Gastrocnemius medialis (tissue), 4 donors: ENCODE data around the gene NGEF. TPM values are rescaled to one million over a fixed set of nuclear protein-coding genes. Genes with fewer than 3 reads are reported as not detected.

ENCODE experiments used
- ATAC-seq, 2 donors: fragments of 150-250 bp; one replicate each; pipeline ENCODE4 v1.9.1; 2016
- DNase-seq, 2 donors: peaks; one replicate each; pipeline ENCODE4 v3.0.0-alpha.2; 2019
- H3K27ac ChIP-seq, 4 donors: fragments of 200-600 bp; sonication (generic); 1 replicate in 1 of 4; 2 replicates in 3 of 4; pipeline ENCODE4 v1.5.1; 2016 to 2018; ENCODE audit warnings: mild to moderate bottlenecking in 2 of 4, moderate library complexity in 1 of 4
- H3K27me3 ChIP-seq, 3 donors: fragments of 200-600 bp; sonication (generic) in 2 of 3; 1 replicate in 1 of 3; 2 replicates in 2 of 3; pipeline versions ENCODE4 v1.5.1 to v1.6.0; 2016 to 2019; ENCODE audit warnings: mild to moderate bottlenecking in 1 of 3, moderate library complexity in 1 of 3
- H3K36me3 ChIP-seq, 2 donors: fragments of 200-600 bp; sonication (generic) in 1 of 2; one replicate each; pipeline ENCODE4 v1.5.1; 2017 to 2018
- H3K4me1 ChIP-seq, 2 donors: fragments of 200-600 bp; sonication (generic) in 1 of 2; one replicate each; pipeline ENCODE4 v1.5.1; 2016 to 2017; ENCODE audit warnings: mild to moderate bottlenecking in 2 of 2
- H3K4me3 ChIP-seq, 4 donors: fragments of 200-600 bp; sonication (generic) in 3 of 4; 1 replicate in 1 of 4; 2 replicates in 3 of 4; pipeline ENCODE4 v1.5.1; 2016 to 2019; ENCODE audit warnings: mild to moderate bottlenecking in 2 of 4
- H3K9me3 ChIP-seq, 3 donors: fragments of 200-600 bp; sonication (generic) in 2 of 3; 1 replicate in 1 of 3; 2 replicates in 2 of 3; pipeline ENCODE4 v1.5.1; 2016 to 2019
- CTCF ChIP-seq, 5 experiments: fragments of 450-650 bp in 3 of 5; fragments of 200-600 bp in 2 of 5; sonication (generic) in 2 of 5; IDR thresholded peaks in 4 of 5; conservative IDR thresholded peaks in 1 of 5; 1 replicate in 4 of 5; 2 replicates in 1 of 5; pipeline ENCODE4 v1.5.1; 2016 to 2019; ENCODE audit warnings: antibody characterized with exemption in 5 of 5, mild to moderate bottlenecking in 3 of 5, moderate library complexity in 3 of 5
- POLR2A ChIP-seq, 2 donors: fragments of 450-650 bp; IDR thresholded peaks; one replicate each; pipeline ENCODE4 v1.6.1; 2017; ENCODE audit warnings: antibody characterized with exemption in 2 of 2, mild to moderate bottlenecking in 2 of 2, moderate library complexity in 2 of 2
- in situ Hi-C, 4 donors: fragments of 200-750 bp; cut with MboI; loops; one replicate each; pipeline versions ENCODE4 v1.15.0 to v1.8.0; 2017; ENCODE audit warnings: low sequenced_read_pairs in 4 of 4
- intact Hi-C: fragments of 100-400 bp; cut with DNase I; formaldehyde crosslinking; loops from one replicate; pipeline ENCODE4 v1.15.1; 2023; ENCODE audit warnings: low total_unique reads
- total RNA-seq, 4 donors: library from RNA; depleted of rRNA; stranded (reverse); fragments of >200 nt; gene quantifications; one replicate each; pipeline versions ENCODE4 v1.1.0 to v1.2.3, GENCODE V29; 2016

The NGEF gene
- total RNA-seq, 4 donors from 2014 or later = 0.66 to 1.5 (median 0.84) TPM; not detected in 1

- in situ Hi-C loops (no loop called here), intact Hi-C loops (no loop called here)
- H3K36me3 ChIP-seq = no peaks in the 10 kb centered on the region
- DNase-seq (no peak), ATAC-seq (no peak)
- no peaks in the 10 kb centered on the region for H3K4me1 ChIP-seq
- H3K27ac ChIP-seq = no peak overlapping the region
- peaks cover 0 to 2% (median 0%) of the 10 kb centered on the region in 3 donors for H3K27me3 ChIP-seq
- H3K9me3 ChIP-seq = no peaks in the 10 kb centered on the region
- no peak for TF ChIP-seq CTCF (IDR thresholded peaks at IDR 0.05 in 4 of 5, conservative IDR thresholded peaks at IDR 0.05 in 1 of 5)
- no peak for TF ChIP-seq POLR2A (IDR thresholded peaks at IDR 0.05)
- no peak overlapping the region for H3K4me3 ChIP-seq
These were observed 33.1 kb downstream of the NGEF start for GRCh38 chr2:232979871-232980461.

- in situ Hi-C loops (no loop called here), intact Hi-C loops (no loop called here)
- DNase-seq (no peak), ATAC-seq (no peak)
- Histone ChIP-seq H3K4me1 (no peaks in the 10 kb centered on the region), H3K27ac (no peak overlapping the region), H3K4me3 (no peak overlapping the region), H3K27me3 (peaks cover 0 to 2% (median 0%) of the 10 kb centered on the region in 3 donors), H3K9me3 (no peaks in the 10 kb centered on the region), H3K36me3 (no peaks in the 10 kb centered on the region)
- TF ChIP-seq CTCF (IDR thresholded peaks at IDR 0.05 in 4 of 5, conservative IDR thresholded peaks at IDR 0.05 in 1 of 5) (no peak), POLR2A (IDR thresholded peaks at IDR 0.05) (no peak)
These were observed 35.6 kb downstream of the NGEF start for GRCh38 chr2:232977438-232977971.

GRCh38 chr2:232976666-232977437 lies 36.2 kb downstream of the NGEF start:
- Histone ChIP-seq H3K36me3 (no peaks in the 10 kb centered on the region), H3K4me1 (no peaks in the 10 kb centered on the region), H3K9me3 (no peaks in the 10 kb centered on the region), H3K27me3 (peaks cover 0 to 2% (median 0%) of the 10 kb centered on the region in 3 donors), H3K4me3 (no peak overlapping the region), H3K27ac (no peak overlapping the region)
- DNase-seq (no peak), ATAC-seq (no peak)
- intact Hi-C loops = no loop called here
- in situ Hi-C loops = no loop called here
- TF ChIP-seq POLR2A (IDR thresholded peaks at IDR 0.05) = no peak
- TF ChIP-seq CTCF (IDR thresholded peaks at IDR 0.05 in 4 of 5, conservative IDR thresholded peaks at IDR 0.05 in 1 of 5) = no peak

- DNase-seq (no peak), ATAC-seq (no peak)
- Histone ChIP-seq H3K36me3 (no peaks in the 10 kb centered on the region), H3K4me3 (no peak overlapping the region), H3K27me3 (peaks cover 0 to 2% (median 0%) of the 10 kb centered on the region in 3 donors), H3K9me3 (no peaks in the 10 kb centered on the region), H3K27ac (no peak overlapping the region), H3K4me1 (no peaks in the 10 kb centered on the region)
- TF ChIP-seq POLR2A (IDR thresholded peaks at IDR 0.05) (no peak), CTCF (IDR thresholded peaks at IDR 0.05 in 4 of 5, conservative IDR thresholded peaks at IDR 0.05 in 1 of 5) (no peak)
- in situ Hi-C loops (no loop called here), intact Hi-C loops (no loop called here)
These were observed 36.9 kb downstream of the NGEF start for GRCh38 chr2:232976176-232976575.
